Fibroblast of skin of back (primary cell): ENCODE results near the gene HOXD9.
A peak's percentile ranks its signal among the peaks of the same experiment; 100 is the strongest.

Experiments
- DNase-seq: peaks from one replicate; pipeline ENCODE4 v3.0.0-alpha.2; 2013

HOXD9 gene

GRCh38 chr2:176139661-176140512, 17.4 kb downstream of the HOXD9 start:
- peak; percentile 74 for DNase-seq

GRCh38 chr2:176140513-176141317, 18.2 kb downstream of the HOXD9 start:
- peak; percentile 79 for DNase-seq

DNA sequence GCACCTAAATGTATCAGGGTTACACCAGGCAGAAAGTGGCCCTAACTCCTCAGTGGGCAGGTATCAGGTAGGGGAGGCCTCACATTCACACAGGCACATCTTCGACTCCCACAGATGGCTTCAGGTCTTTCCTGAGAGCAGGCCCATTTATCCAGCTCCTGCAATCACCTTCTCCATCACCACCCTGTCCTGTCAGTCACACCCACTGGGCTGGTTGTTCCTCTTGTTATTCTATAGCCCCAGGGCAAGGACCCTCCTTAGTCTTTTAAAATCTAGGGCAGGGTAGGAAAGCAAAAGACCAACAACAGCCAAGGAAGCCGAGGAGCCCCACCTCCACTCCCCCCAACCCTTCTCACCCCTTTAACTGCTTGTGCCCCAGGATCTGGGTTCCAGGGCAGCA, 19.8 kb downstream of the HOXD9 start:
- DNase-seq = no peak

GRCh38 chr2:176145085-176145969, 22.8 kb downstream of the HOXD9 start:
- DNase-seq = no peak

GRCh38 chr2:176146101-176146500, 23.6 kb downstream of the HOXD9 start:
- no peak for DNase-seq

DNA sequence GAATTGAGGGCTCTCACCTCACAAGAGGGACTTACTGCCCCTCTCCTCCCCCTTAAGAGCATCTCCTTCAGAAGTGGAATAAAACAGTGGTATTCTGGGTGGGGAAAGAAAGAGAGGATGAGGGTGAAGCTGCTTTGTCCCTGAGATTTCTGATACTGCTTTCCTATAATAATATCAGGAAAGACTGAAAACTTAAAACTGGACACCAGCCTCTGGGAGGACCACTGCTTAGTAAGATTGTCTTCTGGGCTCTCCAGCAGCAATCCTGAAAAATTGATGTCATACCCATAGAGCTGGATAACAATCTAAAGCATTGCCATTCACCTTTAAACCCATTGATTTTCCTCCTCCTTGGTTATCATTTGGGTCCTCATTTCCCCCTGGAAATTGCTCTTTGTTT, 24.1 kb downstream of the HOXD9 start:
- DNase-seq = no peak

DNA sequence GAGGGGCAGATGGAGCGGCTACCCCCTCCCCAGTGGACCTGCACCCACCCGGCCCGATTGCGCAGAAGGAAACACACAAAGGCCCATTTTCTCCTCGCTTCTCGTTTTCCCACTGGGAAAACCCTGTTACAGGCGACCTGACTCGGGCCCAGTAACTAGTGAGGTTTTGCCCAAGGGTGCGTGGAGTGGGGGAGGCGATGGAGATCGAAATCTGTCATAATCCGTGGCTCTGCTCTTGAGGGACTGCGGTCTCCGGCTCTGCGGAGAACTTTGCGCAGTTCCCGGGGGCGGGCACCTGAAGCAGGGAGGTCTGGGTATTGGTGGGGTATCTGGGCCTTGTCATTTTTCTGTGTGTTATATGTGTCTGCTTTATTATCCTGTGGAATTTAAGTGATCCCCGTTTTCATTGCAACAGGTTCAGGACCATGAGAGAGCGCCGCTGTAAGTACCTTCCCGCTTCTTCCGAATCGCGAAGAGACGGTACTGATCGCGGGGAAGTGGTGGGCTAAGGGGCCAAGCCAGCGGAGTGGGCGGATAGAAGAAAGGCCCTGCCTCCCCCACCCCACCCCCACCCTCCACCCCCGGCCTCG, 24.8 kb downstream of the HOXD9 start:
- no peak for DNase-seq

GRCh38 chr2:176147800-176148496, 25.4 kb downstream of the HOXD9 start:
- no peak for DNase-seq

- no peak for DNase-seq
Observed at GRCh38 chr2:176148751-176149421, 26.4 kb downstream of the HOXD9 start.

DNA sequence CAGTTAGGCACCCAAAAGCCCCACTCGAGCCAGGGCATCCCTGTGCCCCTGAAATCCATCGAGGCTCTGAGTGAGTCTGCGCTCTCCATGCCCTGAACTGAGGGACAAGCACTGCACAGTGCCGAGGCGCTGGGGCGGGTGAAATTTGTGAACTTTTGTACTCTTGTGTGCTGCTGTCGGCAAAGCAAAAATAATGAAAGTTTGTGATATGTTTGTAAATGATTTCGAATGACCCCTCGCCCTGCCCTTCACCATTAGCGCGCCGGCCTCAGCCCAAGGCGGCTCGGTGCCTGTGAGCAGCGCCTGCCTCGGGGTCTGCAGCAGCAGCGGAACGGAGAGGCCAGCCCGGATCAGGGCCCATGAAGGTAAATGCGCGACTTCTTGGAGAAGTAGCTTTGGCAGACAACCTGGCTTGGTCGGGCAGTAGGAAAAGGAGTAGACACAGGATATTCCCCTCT, 27.0 kb downstream of the HOXD9 start:
- no peak for DNase-seq

DNA sequence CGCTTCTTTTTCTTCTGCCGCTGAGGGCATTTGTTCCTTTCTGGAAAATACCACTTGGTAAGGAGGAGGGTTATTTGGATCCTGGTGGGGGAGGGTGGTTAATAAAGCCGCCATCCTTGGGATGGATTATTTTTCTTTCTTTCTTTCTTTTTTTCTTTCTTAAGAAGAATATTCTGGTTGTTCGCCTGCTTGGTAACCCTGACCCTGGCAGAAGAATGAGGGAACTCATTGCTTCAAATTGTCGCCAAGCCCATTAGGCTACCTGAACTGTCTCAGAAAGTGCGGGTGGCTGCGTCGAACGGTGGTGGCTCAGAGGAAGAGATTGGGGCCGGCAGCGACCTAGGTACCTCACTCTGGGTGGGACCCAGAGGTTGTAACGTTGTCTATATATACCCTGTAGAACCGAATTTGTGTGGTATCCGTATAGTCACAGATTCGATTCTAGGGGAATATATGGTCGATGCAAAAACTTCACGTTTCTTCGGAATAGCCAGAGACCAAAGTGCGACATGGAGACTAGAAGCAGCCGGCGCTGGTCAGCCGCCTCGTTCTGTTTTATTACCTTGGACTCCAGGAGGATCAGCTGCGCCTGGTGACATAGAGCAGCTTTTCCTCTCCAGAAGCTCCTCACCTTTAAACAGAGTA, 27.5 kb downstream of the HOXD9 start:
- DNase-seq = no peak

DNA sequence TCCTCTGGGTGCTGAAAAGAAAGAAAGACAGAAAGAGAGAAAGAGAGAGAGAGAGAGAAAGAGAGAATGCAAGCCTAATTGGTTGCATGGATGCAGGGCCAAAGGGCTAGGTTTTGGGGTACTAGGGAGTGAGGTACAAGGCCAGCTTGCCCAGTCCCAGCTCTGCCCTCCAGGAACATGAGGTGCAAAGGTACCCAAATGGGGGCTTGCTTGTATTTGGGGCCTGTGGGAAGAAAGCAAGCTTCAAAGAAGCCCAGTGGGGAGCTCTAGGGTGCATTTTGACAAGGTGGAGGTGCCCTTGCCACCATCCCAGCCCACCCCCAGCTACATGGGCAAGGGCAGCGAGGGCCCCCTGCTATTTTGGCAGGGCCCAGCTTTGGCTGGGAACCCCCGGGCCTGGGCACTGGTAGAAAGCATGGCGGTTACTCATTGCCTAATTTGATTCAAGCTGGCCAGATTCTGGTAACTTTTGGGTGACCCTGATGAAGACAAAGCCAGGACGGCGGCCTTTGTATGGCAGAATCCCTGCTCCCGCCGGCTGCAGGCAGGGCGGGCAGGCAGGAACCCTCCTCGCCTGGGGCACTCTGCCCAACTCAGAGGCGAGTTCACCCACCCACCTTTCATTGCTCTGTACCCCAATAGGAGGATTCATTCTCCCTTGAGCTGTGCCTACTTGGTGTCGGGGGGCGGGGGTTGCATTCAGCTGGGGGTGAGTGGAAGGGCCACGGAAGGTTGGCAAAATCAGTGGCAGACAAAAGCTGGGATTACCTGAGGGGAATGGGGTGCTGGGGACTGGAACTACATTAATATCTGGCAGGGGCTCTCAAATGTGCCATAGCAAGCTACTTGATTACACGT, 28.3 kb downstream of the HOXD9 start:
- no peak for DNase-seq

DNA sequence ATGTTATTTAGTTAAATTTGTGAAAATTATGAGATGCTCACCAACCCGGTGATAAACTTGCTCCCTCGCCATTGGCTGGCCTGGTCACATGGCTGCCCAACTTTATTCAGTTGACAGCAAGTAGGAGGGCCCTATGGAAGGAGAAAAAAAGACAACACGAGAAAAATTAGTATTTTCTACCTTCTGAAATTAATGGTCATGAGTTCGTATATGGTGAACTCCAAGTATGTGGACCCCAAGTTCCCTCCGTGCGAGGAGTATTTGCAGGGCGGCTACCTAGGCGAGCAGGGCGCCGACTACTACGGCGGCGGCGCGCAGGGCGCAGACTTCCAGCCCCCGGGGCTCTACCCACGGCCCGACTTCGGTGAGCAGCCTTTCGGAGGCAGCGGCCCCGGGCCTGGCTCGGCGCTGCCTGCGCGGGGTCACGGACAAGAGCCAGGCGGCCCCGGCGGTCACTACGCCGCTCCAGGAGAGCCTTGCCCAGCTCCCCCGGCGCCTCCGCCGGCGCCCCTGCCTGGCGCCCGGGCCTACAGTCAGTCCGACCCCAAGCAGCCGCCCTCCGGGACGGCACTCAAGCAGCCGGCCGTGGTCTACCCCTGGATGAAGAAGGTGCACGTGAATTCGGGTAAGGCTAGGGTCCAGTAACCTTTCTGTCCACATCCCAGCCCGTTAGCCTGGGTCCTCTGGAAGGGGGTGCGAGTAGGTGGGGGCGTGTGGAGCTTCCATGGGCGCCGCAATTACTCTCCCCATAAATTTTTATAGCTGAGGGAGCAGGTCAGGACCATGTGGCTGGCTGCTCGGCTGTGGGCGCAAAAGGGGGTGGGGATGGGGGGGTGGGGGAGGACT, 29.1 kb downstream of the HOXD9 start, which contains the start of gene HOXD4:
Gene HOXD4, plus strand, starts transcription at position 109 of the 846 bp plus-strand sequence. Its CDS starts 84 bp downstream, at position 193.
- DNase-seq = no peak

DNA sequence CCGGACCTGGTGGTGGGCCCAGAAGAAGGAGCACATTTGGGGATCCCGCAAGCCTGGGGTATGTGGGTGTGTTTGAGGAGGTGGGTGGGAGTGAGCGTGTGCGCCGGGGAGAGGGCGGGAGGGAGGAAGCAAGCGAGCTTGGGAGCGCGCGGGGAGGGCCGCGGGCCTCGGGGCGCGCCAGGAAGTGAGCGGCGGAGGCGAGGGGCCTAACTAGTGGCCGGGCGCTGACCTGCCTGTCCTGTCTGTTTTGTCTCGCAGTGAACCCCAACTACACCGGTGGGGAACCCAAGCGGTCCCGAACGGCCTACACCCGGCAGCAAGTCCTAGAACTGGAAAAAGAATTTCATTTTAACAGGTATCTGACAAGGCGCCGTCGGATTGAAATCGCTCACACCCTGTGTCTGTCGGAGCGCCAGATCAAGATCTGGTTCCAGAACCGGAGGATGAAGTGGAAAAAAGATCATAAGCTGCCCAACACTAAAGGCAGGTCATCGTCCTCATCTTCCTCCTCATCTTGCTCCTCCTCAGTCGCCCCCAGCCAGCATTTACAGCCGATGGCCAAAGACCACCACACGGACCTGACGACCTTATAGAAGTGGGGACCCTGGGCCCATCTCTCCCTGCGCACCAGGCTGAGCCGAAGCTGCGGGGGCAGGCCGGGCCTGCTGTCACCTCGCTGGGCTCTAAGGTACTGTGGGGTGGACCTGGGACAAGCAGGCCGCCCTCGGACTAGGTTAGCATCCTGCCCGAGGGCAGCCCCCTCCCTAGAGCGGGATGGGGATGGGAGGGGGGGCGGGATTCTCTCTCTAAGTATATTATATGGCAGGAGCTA, 30.0 kb downstream of the HOXD9 start:
- no peak for DNase-seq

GRCh38 chr2:176154576-176155252, 32.2 kb downstream of the HOXD9 start:
- DNase-seq = no peak

DNA sequence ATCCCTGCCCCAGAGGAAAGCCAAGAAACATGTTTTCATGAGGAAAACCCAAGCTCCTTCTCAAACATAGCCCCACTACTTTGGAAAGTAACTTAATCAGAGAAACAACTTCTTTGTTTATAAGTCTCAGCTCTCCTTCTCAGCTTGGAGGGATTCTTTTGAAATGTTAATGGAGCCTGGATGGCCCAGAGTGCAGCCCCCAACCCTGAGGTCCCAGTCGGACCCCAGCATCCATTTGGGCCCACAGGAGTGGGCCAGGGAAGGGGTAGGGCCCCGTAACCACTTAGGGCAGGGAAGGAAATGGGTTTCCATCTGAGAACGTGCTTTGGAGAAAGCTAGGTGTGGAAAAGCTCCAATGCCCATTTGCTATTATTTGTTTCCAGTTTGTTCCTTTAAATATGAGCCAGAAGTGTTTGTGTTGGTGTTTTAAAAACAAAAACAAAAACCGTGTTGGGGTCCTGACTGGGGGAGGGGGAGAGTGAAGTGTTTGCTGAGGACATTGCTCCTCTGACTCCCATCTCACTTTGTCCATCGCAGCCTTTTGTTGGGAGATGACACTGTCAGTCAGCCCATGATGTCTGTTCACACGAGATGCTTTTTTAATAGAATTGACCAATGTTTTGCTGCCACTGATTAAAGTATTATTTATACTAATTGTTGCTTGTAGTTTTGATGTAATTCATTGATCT, 33.0 kb downstream of the HOXD9 start:
- no peak for DNase-seq
